DOHH2 (cell line): ENCODE data around the gene ZNF460.

ENCODE experiments used
- H3F3A ChIP-seq: fragments of 200-600 bp; sonication (generic), shearing (Covaris generic); 2 replicates; pipeline ENCODE4 v1.6.0; 2016; ENCODE audit warnings: antibody characterized with exemption, mild to moderate bottlenecking; ENCODE audit not compliant: control insufficient read depth, insufficient read depth
- H3K27ac ChIP-seq: fragments of 200-600 bp; sonication (generic); 2 replicates; pipeline ENCODE4 v1.5.1; 2014; ENCODE audit warnings: low read depth, mild to moderate bottlenecking, low read length, moderate library complexity
- H3K27me3 ChIP-seq: fragments of 200-600 bp; sonication (generic); 2 replicates; pipeline ENCODE4 v1.6.1; 2014; ENCODE audit warnings: mild to moderate bottlenecking, low read length, mixed read lengths; ENCODE audit not compliant: control insufficient read depth
- H3K36me3 ChIP-seq: fragments of 200-600 bp; sonication (generic); 2 replicates; pipeline ENCODE4 v1.6.1; 2014; ENCODE audit warnings: mild to moderate bottlenecking, low read length, moderate library complexity, mixed read lengths; ENCODE audit not compliant: control insufficient read depth
- H3K4me1 ChIP-seq: fragments of 200-600 bp; sonication (generic); 2 replicates; pipeline ENCODE4 v1.6.1; 2014; ENCODE audit warnings: mild to moderate bottlenecking, low read length, mixed read lengths; ENCODE audit not compliant: control insufficient read depth
- H3K4me2 ChIP-seq: fragments of 200-600 bp; sonication (generic); 2 replicates; pipeline ENCODE4 v1.6.0; 2014; ENCODE audit warnings: mild to moderate bottlenecking, low read length, moderate library complexity
- H3K4me3 ChIP-seq: fragments of 200-600 bp; sonication (generic); 2 replicates; pipeline ENCODE4 v1.5.1; 2014; ENCODE audit warnings: mild to moderate bottlenecking, low read length, mixed read lengths
- H3K79me2 ChIP-seq: fragments of 200-600 bp; sonication (generic); 2 replicates; pipeline ENCODE4 v1.6.1; 2014; ENCODE audit warnings: mild to moderate bottlenecking, low read length, mixed read lengths; ENCODE audit not compliant: control insufficient read depth
- H3K9me2 ChIP-seq: fragments of 200-600 bp; sonication (generic); replicated peaks from 2 replicates; pipeline ENCODE4 v1.6.1; 2014; ENCODE audit warnings: mild to moderate bottlenecking, low read length, mixed read lengths; ENCODE audit not compliant: control insufficient read depth
- H3K9me3 ChIP-seq: fragments of 200-600 bp; sonication (generic); 2 replicates; pipeline ENCODE4 v1.6.1; 2014; ENCODE audit warnings: antibody characterized with exemption, low read length, mixed read lengths; ENCODE audit not compliant: control insufficient read depth, insufficient read depth
- H4K20me1 ChIP-seq: fragments of 200-600 bp; sonication (generic); 2 replicates; pipeline ENCODE4 v1.6.0; 2014; ENCODE audit warnings: low read depth, mild to moderate bottlenecking, antibody characterized with exemption, low read length, moderate library complexity; ENCODE audit not compliant: control insufficient read depth, insufficient read depth
- EZH2phosphoT487 ChIP-seq: fragments of 200-600 bp; sonication (generic); IDR thresholded peaks from 2 replicates; pipeline ENCODE4 v1.6.1; 2017; ENCODE audit warnings: borderline replicate concordance, mild to moderate bottlenecking, antibody characterized with exemption, low read length, moderate library complexity, mixed read lengths
- TF ChIP-seq, protein P1 (sequence below): fragments of 200-600 bp; sonication (generic); IDR thresholded peaks from one replicate; pipeline ENCODE4 v1.5.1; 2014; ENCODE audit warnings: antibody characterized with exemption, mild to moderate bottlenecking, low read depth, low read length; ENCODE audit not compliant: poor library complexity, severe bottlenecking

Gene ZNF460

DNA sequence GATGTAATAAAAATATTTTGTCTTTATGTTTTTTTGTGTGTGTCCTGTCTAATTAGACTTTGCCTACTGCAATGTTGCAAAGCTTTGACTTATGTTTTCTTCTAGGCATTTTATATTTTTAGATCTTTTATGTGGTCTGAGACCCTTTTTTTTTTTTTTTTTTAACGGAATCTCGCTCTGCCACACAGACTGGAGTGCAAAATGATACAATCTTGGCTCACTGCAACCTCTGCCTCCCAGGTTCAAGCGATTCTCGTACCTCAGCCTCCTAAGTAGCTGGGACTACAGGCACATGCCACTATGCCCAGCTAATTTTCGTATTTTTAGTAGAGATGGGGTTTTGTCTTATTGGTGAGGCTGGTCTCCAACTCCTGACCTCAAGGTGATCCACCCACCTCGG, 62.3 kb downstream of the ZNF460 start:
- H3K36me3 ChIP-seq: no peaks in the 10 kb centered on the region
- TF ChIP-seq EZH2phosphoT487: no peak
- TF ChIP-seq, protein P1, sequence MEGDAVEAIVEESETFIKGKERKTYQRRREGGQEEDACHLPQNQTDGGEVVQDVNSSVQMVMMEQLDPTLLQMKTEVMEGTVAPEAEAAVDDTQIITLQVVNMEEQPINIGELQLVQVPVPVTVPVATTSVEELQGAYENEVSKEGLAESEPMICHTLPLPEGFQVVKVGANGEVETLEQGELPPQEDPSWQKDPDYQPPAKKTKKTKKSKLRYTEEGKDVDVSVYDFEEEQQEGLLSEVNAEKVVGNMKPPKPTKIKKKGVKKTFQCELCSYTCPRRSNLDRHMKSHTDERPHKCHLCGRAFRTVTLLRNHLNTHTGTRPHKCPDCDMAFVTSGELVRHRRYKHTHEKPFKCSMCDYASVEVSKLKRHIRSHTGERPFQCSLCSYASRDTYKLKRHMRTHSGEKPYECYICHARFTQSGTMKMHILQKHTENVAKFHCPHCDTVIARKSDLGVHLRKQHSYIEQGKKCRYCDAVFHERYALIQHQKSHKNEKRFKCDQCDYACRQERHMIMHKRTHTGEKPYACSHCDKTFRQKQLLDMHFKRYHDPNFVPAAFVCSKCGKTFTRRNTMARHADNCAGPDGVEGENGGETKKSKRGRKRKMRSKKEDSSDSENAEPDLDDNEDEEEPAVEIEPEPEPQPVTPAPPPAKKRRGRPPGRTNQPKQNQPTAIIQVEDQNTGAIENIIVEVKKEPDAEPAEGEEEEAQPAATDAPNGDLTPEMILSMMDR: no peak
- H3F3A ChIP-seq: no peaks in the 10 kb centered on the region
- H3K9me3 ChIP-seq: peaks cover 4% of the 10 kb centered on the region; the same call in 1 of the 2 replicates
- H3K27me3 ChIP-seq: no peaks in the 10 kb centered on the region
- no peaks in the 10 kb centered on the region for H3K4me1 ChIP-seq
- H3K4me2 ChIP-seq: no peak overlapping the region
- H3K79me2 ChIP-seq: no peaks in the 10 kb centered on the region
- H3K9me2 ChIP-seq: no peaks in the 10 kb centered on the region
- H4K20me1 ChIP-seq: no peaks in the 10 kb centered on the region
- H3K27ac ChIP-seq: no peak overlapping the region
- H3K4me3 ChIP-seq: no peak overlapping the region
